Measurements from ENCODE around the gene AMIGO3.
"Not testable (repeated sequence)": the region's sequence is repeated elsewhere in the genome, so short reads cannot be mapped to it uniquely, and the experiment has no call there.

GRCh38 chr3:49695350-49696015, 24.0 kb downstream of the AMIGO3 start:
- TF ChIP-seq POLR2A, POLR2AphosphoS5 (IDR thresholded peaks at IDR 0.05; ENCODE audit: low read depth, low read length): not testable (repeated sequence)

Data from GM12892 (cell line).